OCI-LY1 (cell line): ENCODE data around the gene KRT34.
"Not testable (repeated sequence)": the region's sequence is repeated elsewhere in the genome, so short reads cannot be mapped to it uniquely, and the experiment has no call there.

Source experiments
- CTCF ChIP-seq: fragments of 200-600 bp; sonication (generic), shearing (Covaris generic); IDR thresholded peaks from 2 replicates; pipeline ENCODE4 v1.5.1; 2017; ENCODE audit warnings: mild to moderate bottlenecking, antibody characterized with exemption, low read length, moderate library complexity, mixed read lengths
- EZH2 ChIP-seq: fragments of 200-600 bp; sonication (generic), shearing (Covaris generic); IDR thresholded peaks from 2 replicates; pipeline ENCODE4 v1.8.0; 2017; ENCODE audit warnings: borderline replicate concordance, mixed run types, mild to moderate bottlenecking, antibody characterized with exemption, low read length, moderate library complexity, mixed read lengths

- not testable (repeated sequence) for TF ChIP-seq CTCF, EZH2
Observed at GRCh38 chr17:41346421-41346820, 35.7 kb downstream of the KRT34 start.
